Naive thymus-derived CD4-positive, alpha-beta T cell (primary cell): ENCODE results near the gene INCA1. TPM values are rescaled to one million over a fixed set of nuclear protein-coding genes. Genes with fewer than 3 reads are reported as not detected.

Source experiments
- ATAC-seq: fragments of 150-1000 bp; cut with Tn5 transposase; 2 replicates; pipeline ENCODE4 v1.10.0; 2021; ENCODE audit warnings: mild to moderate bottlenecking, moderate library complexity
- CTCF ChIA-PET: fragments of 350-600 bp; sonication (Branson Sonifier 250); formaldehyde crosslinking; loops from one replicate; lab custom pipeline; 2021; ENCODE audit warnings: antibody characterized with exemption; lab: Charles Lee
- POLR2A ChIA-PET: fragments of 350-600 bp; sonication (Branson Sonifier 250); formaldehyde crosslinking; loops from one replicate; lab custom pipeline; 2021; ENCODE audit warnings: antibody characterized with exemption, inconsistent platforms; lab: Charles Lee
- DNase-seq, 9 donors: peaks; one replicate each; pipeline versions ENCODE4 v3.0.0 to v3.0.0-alpha.2; 2020 to 2022; ENCODE audit warnings: mixed read lengths in 1 of 9
- H3K27ac ChIP-seq: one replicate; pipeline ENCODE4 v1.7.0; 2013; ENCODE audit warnings: mild to moderate bottlenecking, low read depth, low read length, moderate library complexity
- H3K27me3 ChIP-seq, 2 donors: one replicate each; pipeline ENCODE4 v1.7.0; 2013; ENCODE audit warnings: low read length in 2 of 2, mild to moderate bottlenecking in 2 of 2, moderate library complexity in 2 of 2; ENCODE audit not compliant: control insufficient read depth in 2 of 2, insufficient read depth in 2 of 2
- H3K36me3 ChIP-seq, 3 experiments: 1 replicate in 2 of 3; 2 replicates in 1 of 3; pipeline ENCODE4 v1.7.0; 2013; ENCODE audit warnings: low read length in 3 of 3, mild to moderate bottlenecking in 3 of 3, moderate library complexity in 1 of 3; ENCODE audit not compliant: insufficient read depth in 3 of 3, control insufficient read depth in 2 of 3
- H3K4me1 ChIP-seq, 2 donors: one replicate each; pipeline ENCODE4 v1.7.0; 2013; ENCODE audit warnings: low read length in 2 of 2, mild to moderate bottlenecking in 2 of 2, moderate library complexity in 1 of 2; ENCODE audit not compliant: control insufficient read depth in 2 of 2, insufficient read depth in 2 of 2
- H3K4me3 ChIP-seq: 2 replicates; pipeline ENCODE4 v1.7.0; 2013; ENCODE audit warnings: mild to moderate bottlenecking, low read length
- H3K9me3 ChIP-seq, 3 experiments: 1 replicate in 2 of 3; 2 replicates in 1 of 3; pipeline ENCODE4 v1.7.0; 2013; ENCODE audit warnings: low read length in 3 of 3; ENCODE audit not compliant: control insufficient read depth in 2 of 3
- H3K27ac Mint-ChIP-seq, 9 donors: one replicate each; pipeline ENCODE4 v1.8.0; 2020 to 2022; ENCODE audit warnings: mixed read lengths in 9 of 9, mild to moderate bottlenecking in 8 of 9, moderate library complexity in 5 of 9, inconsistent platforms in 2 of 9
- H3K27me3 Mint-ChIP-seq, 5 donors: one replicate each; pipeline ENCODE4 v1.8.0; 2021 to 2022; ENCODE audit warnings: mixed read lengths in 5 of 5, mild to moderate bottlenecking in 1 of 5
- H3K36me3 Mint-ChIP-seq, 5 donors: one replicate each; pipeline ENCODE4 v1.8.0; 2020 to 2022; ENCODE audit warnings: mixed read lengths in 5 of 5, mild to moderate bottlenecking in 3 of 5, inconsistent platforms in 1 of 5
- H3K4me1 Mint-ChIP-seq, 7 donors: one replicate each; pipeline ENCODE4 v1.8.0; 2020 to 2022; ENCODE audit warnings: mixed read lengths in 7 of 7, mild to moderate bottlenecking in 3 of 7, inconsistent platforms in 1 of 7
- H3K4me3 Mint-ChIP-seq, 10 donors: one replicate each; pipeline ENCODE4 v1.8.0; 2020 to 2022; ENCODE audit warnings: mild to moderate bottlenecking in 10 of 10, mixed read lengths in 10 of 10, moderate library complexity in 6 of 10, inconsistent platforms in 2 of 10
- H3K9me3 Mint-ChIP-seq, 11 donors: one replicate each; pipeline ENCODE4 v1.8.0; 2020 to 2022; ENCODE audit warnings: mixed read lengths in 11 of 11, mild to moderate bottlenecking in 4 of 11, inconsistent platforms in 1 of 11, moderate library complexity in 1 of 11
- intact Hi-C, 2 donors: fragments of 100-400 bp; cut with micrococcal nuclease; formaldehyde crosslinking; loops; one replicate each; pipeline ENCODE4 v1.15.1; 2023
- polyA plus RNA-seq, 2 donors: library from polyadenylated mRNA; unstranded; fragments of 300-500 nt; fragmentation: Illumina TruSeq; gene quantifications; one replicate each; pipeline ENCODE4 v1.2.3, GENCODE V29; 2021
- total RNA-seq, 6 experiments: library from RNA in 5 of 6; stranded (reverse) in 5 of 6; gene quantifications; 1 replicate in 5 of 6; 2 replicates in 1 of 6; pipeline ENCODE4 v1.2.3 and lab custom pipeline; 2021 to 2026

INCA1 gene
- total and polyA plus RNA-seq, 7 experiments from 2014 or later, result 0.38 to 0.42 (median 0.41) TPM; not detected in 3

DNA sequence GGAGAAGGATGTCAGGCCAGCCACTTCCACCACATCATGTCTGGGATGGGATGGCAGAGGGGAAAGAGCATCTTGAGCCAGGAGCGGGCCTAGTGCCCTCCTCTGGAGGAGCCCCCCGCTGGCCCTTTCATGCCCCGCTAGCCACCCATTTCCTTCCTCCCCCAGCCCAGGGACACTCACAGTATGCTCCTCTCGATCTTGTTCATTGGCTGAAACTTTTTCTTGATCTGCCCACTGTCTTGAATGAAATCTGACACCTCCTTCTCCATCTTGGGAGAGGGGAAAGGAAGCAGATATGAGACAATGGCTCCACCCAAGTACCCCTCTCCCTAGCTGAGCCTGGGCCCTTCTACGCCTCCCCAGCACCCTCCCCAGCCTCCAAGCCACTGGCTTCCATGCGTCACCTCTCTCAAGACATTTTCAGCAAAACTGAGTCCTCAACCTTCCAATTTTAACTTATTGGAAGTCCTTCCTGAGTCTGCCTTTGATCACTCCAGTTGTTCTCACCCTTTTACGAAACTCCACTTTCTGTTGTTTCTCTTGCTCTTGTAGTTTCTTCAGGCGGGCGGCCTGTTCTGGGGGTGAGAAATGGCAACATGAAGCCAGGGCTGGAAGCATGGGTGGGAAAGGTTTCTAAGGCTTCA is 36.9 kb downstream of the INCA1 start:
- Histone ChIP-seq H3K27ac (no peak overlapping the region), H3K4me1 (peaks cover 0 to 7% of the 10 kb centered on the region in 2 donors), H3K27me3 (no peaks in the 10 kb centered on the region), H3K36me3 (peaks cover 0 to 20% (median 6%) of the 10 kb centered on the region in 3 experiments), H3K4me3 (no peak overlapping the region), H3K9me3 (no peaks in the 10 kb centered on the region)
- Mint-ChIP-seq H3K36me3 (peaks cover 4 to 25% (median 14%) of the 10 kb centered on the region in 5 donors), H3K27me3 (no peaks in the 10 kb centered on the region), H3K4me3 (no peak overlapping the region), H3K4me1 (peaks cover 0 to 24% (median 15%) of the 10 kb centered on the region in 7 donors), H3K27ac (peak overlapping the region in 1 of 9 donors; percentile 15), H3K9me3 (no peaks in the 10 kb centered on the region)
- ChIA-PET POLR2A (interaction anchor here (1.6 kb wide), 1 partner anchor 10 kb away, joined by 4 read pairs; the partner anchor contains the start of gene ENO3), CTCF (no interaction called here)
- intact Hi-C loops, result no loop called here
- no peak for DNase-seq
- no peak for ATAC-seq

GRCh38 chr17:4959261-4959965 is 37.9 kb downstream of the INCA1 start:
- H3K36me3 ChIP-seq, result peaks cover 0 to 20% (median 6%) of the 10 kb centered on the region in 3 experiments
- Mint-ChIP-seq H3K9me3 (no peaks in the 10 kb centered on the region), H3K4me1 (peaks cover 0 to 17% (median 11%) of the 10 kb centered on the region in 7 donors), H3K27ac (peak overlapping the region in 1 of 9 donors; percentile 54), H3K4me3 (no peak overlapping the region), H3K36me3 (peaks cover 0 to 21% (median 11%) of the 10 kb centered on the region in 5 donors), H3K27me3 (no peaks in the 10 kb centered on the region)
- no peaks in the 10 kb centered on the region for H3K9me3 ChIP-seq
- H3K4me3 ChIP-seq, result no peak overlapping the region
- no peaks in the 10 kb centered on the region for H3K27me3 ChIP-seq
- intact Hi-C loops, result no loop called here
- CTCF ChIA-PET, result no interaction called here
- POLR2A ChIA-PET, result interaction anchor here (1.1 to 1.6 kb wide), 2 partner anchors 9 to 19 kb away, joined by 3 to 4 read pairs; partner anchors contain the start of genes ENO3, RNF167 and SLC25A11
- DNase-seq (no peak), ATAC-seq (no peak)
- H3K4me1 ChIP-seq, result peaks cover 0 to 7% of the 10 kb centered on the region in 2 donors
- no peak overlapping the region for H3K27ac ChIP-seq

- POLR2A ChIA-PET, result interaction anchor here (1.1 to 2.6 kb wide), 4 partner anchors 9 to 50 kb away, joined by 3 to 12 read pairs (median 6); partner anchors contain the start of genes RNF167, SLC25A11 and SPAG7
- Mint-ChIP-seq H3K36me3 (peaks cover 0 to 21% (median 9%) of the 10 kb centered on the region in 5 donors), H3K27ac (no peak overlapping the region), H3K4me1 (peaks cover 0 to 17% (median 15%) of the 10 kb centered on the region in 7 donors), H3K4me3 (no peak overlapping the region), H3K27me3 (no peaks in the 10 kb centered on the region), H3K9me3 (no peaks in the 10 kb centered on the region)
- ATAC-seq (no peak), DNase-seq (no peak)
- peaks cover 0 to 7% of the 10 kb centered on the region in 2 donors for H3K4me1 ChIP-seq
- H3K36me3 ChIP-seq, result peaks cover 0 to 20% (median 6%) of the 10 kb centered on the region in 3 experiments
- no peaks in the 10 kb centered on the region for H3K27me3 ChIP-seq
- H3K9me3 ChIP-seq, result no peaks in the 10 kb centered on the region
- no peak overlapping the region for H3K4me3 ChIP-seq
- intact Hi-C loops, result no loop called here
- H3K27ac ChIP-seq, result no peak overlapping the region
- CTCF ChIA-PET, result interaction anchor here (1.2 to 1.6 kb wide), 2 partner anchors 9 to 104 kb away, joined by 4 read pairs; partner anchors contain the start of gene SPAG7
These were observed 39.2 kb downstream of the INCA1 start for GRCh38 chr17:4958102-4958501.

GRCh38 chr17:4956493-4957061 is 40.7 kb downstream of the INCA1 start:
- no peaks in the 10 kb centered on the region for H3K9me3 Mint-ChIP-seq
- H3K27ac ChIP-seq, result no peak overlapping the region
- intact Hi-C loops, result loop anchor here in 1 of 2 donors (1.0 kb wide), 1 partner anchor 47 kb away; no protein-coding TSS in a partner anchor
- H3K36me3 ChIP-seq, result peaks cover 0 to 20% (median 6%) of the 10 kb centered on the region in 3 experiments
- H3K4me1 Mint-ChIP-seq, result peaks cover 0 to 20% (median 13%) of the 10 kb centered on the region in 7 donors
- H3K4me3 Mint-ChIP-seq, result no peak overlapping the region
- H3K27ac Mint-ChIP-seq, result peak overlapping the region in 1 of 9 donors; percentile 67
- ChIA-PET CTCF (interaction anchor here (1.1 to 2.2 kb wide), 3 partner anchors 9 to 48 kb away, joined by 4 to 5 read pairs (median 5); partner anchors contain the start of genes RNF167 and SLC25A11), POLR2A (interaction anchor here (1.9 to 2.6 kb wide), 2 partner anchors 11 to 17 kb away, joined by 7 to 12 read pairs; partner anchors contain the start of genes RNF167, SLC25A11 and SPAG7)
- no peak overlapping the region for H3K4me3 ChIP-seq
- peak in 3 of 9 donors; percentile 9 to 47 (median 36) for DNase-seq
- no peaks in the 10 kb centered on the region for H3K9me3 ChIP-seq
- peaks cover 0 to 21% (median 8%) of the 10 kb centered on the region in 5 donors for H3K36me3 Mint-ChIP-seq
- peaks cover 0 to 7% of the 10 kb centered on the region in 2 donors for H3K4me1 ChIP-seq
- no peak for ATAC-seq
- H3K27me3 ChIP-seq, result no peaks in the 10 kb centered on the region
- no peaks in the 10 kb centered on the region for H3K27me3 Mint-ChIP-seq

DNA sequence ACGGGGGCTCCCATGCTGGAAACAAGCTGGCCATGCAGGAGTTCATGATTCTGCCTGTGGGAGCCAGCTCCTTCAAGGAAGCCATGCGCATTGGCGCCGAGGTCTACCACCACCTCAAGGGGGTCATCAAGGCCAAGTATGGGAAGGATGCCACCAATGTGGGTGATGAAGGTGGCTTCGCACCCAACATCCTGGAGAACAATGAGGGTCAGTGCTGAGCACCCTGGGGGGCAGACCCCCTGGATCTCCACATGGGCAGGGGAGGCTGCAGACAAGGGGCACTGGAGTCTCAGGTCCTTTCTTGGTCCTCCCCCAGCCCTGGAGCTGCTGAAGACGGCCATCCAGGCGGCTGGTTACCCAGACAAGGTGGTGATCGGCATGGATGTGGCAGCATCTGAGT is 42.2 kb downstream of the INCA1 start:
- Mint-ChIP-seq H3K4me3 (no peak overlapping the region), H3K27ac (no peak overlapping the region), H3K4me1 (peaks cover 12 to 34% (median 24%) of the 10 kb centered on the region in 7 donors), H3K36me3 (peaks cover 0 to 14% (median 2%) of the 10 kb centered on the region in 5 donors), H3K27me3 (no peaks in the 10 kb centered on the region), H3K9me3 (no peaks in the 10 kb centered on the region)
- no peak overlapping the region for H3K4me3 ChIP-seq
- H3K27ac ChIP-seq, result no peak overlapping the region
- H3K9me3 ChIP-seq, result no peaks in the 10 kb centered on the region
- DNase-seq, result no peak
- H3K36me3 ChIP-seq, result peaks cover 0 to 11% (median 6%) of the 10 kb centered on the region in 3 experiments
- intact Hi-C loops, result no loop called here
- no peaks in the 10 kb centered on the region for H3K27me3 ChIP-seq
- POLR2A ChIA-PET, result interaction anchor here (0.6 to 8.7 kb wide), 2 partner anchors 11 to 16 kb away, joined by 3 to 120 read pairs; partner anchors contain the start of genes RNF167 and SLC25A11
- ATAC-seq, result no peak
- CTCF ChIA-PET, result interaction anchor here (0.5 to 2.2 kb wide), 5 partner anchors 8 to 78 kb away, joined by 3 to 6 read pairs (median 5); partner anchors contain the start of genes RNF167, SLC25A11 and SPAG7
- peaks cover 7% of the 10 kb centered on the region in 2 donors for H3K4me1 ChIP-seq
